ENCODE data around the gene FBL. TPM values are rescaled to one million over a fixed set of nuclear protein-coding genes. Genes with fewer than 3 reads are reported as not detected.

Gene FBL
- total RNA-seq, 1 experiment from 2014 or later: 374 TPM

DNA sequence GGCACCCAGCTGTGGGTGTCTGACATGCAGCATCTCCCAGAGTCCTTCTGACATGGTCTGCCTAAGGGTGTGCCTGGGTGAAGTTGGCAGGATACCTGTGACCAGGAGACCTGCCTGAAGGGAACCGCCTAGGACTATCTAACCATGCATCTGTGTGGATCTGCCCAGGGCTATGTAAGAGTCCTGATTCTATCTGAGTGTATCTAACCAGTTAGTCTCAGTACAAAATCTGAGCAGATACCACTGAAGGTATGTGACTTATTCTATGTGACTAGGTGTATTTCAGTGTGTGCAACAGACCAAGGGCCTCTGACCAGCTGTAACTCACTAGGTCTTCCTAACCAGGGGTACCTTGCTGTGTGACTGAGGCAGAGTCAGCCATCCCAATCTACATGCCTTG is 28.2 kb upstream of the FBL start:
- Mint-ChIP-seq H3K27me3 (ENCODE audit: insufficient read depth, unreplicated experiment) (peaks cover 5% of the 10 kb centered on the region), H3K4me1 (ENCODE audit: low read depth, unreplicated experiment) (no peaks in the 10 kb centered on the region), H3K27ac (ENCODE audit: unreplicated experiment) (no peak overlapping the region), H3K36me3 (ENCODE audit: insufficient read depth, unreplicated experiment) (no peaks in the 10 kb centered on the region), H3K9me3 (ENCODE audit: unreplicated experiment) (no peaks in the 10 kb centered on the region), H3K4me3 (ENCODE audit: unreplicated experiment) (no peak overlapping the region)
- ChIA-PET CTCF (no interaction called here), POLR2A (no interaction called here)
- Histone ChIP-seq H3K4me3 (ENCODE audit: low read depth, low read length) (no peak overlapping the region), H3K27me3 (replicated peaks; ENCODE audit: control insufficient read depth, insufficient read depth, low read length) (no peaks in the 10 kb centered on the region), H3K36me3 (ENCODE audit: control insufficient read depth, insufficient read depth, low read length) (no peaks in the 10 kb centered on the region), H3K9me3 (no peaks in the 10 kb centered on the region), H3K4me1 (no peaks in the 10 kb centered on the region)
- no peak for DNase-seq
- intact Hi-C loops (cut with micrococcal nuclease; ENCODE audit: unreplicated experiment): no loop called here
- BruUV-seq (replicated peaks): no TSS peak
- TF ChIP-seq, protein P1, sequence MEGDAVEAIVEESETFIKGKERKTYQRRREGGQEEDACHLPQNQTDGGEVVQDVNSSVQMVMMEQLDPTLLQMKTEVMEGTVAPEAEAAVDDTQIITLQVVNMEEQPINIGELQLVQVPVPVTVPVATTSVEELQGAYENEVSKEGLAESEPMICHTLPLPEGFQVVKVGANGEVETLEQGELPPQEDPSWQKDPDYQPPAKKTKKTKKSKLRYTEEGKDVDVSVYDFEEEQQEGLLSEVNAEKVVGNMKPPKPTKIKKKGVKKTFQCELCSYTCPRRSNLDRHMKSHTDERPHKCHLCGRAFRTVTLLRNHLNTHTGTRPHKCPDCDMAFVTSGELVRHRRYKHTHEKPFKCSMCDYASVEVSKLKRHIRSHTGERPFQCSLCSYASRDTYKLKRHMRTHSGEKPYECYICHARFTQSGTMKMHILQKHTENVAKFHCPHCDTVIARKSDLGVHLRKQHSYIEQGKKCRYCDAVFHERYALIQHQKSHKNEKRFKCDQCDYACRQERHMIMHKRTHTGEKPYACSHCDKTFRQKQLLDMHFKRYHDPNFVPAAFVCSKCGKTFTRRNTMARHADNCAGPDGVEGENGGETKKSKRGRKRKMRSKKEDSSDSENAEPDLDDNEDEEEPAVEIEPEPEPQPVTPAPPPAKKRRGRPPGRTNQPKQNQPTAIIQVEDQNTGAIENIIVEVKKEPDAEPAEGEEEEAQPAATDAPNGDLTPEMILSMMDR (IDR thresholded peaks at IDR 0.05; ENCODE audit: insufficient read depth in 1 of 2, low read depth in 1 of 2, low read length in 1 of 2, severe bottlenecking in 1 of 2, unreplicated experiment in 1 of 2): no peak

- intact Hi-C loops (cut with micrococcal nuclease; ENCODE audit: unreplicated experiment): no loop called here
- CTCF ChIA-PET: no interaction called here
- TF ChIP-seq, protein P1 (IDR thresholded peaks at IDR 0.05; ENCODE audit: insufficient read depth in 1 of 2, low read depth in 1 of 2, low read length in 1 of 2, severe bottlenecking in 1 of 2, unreplicated experiment in 1 of 2): no peak
These were observed 27.2 kb upstream of the FBL start for GRCh38 chr19:39873385-39873784.

DNA sequence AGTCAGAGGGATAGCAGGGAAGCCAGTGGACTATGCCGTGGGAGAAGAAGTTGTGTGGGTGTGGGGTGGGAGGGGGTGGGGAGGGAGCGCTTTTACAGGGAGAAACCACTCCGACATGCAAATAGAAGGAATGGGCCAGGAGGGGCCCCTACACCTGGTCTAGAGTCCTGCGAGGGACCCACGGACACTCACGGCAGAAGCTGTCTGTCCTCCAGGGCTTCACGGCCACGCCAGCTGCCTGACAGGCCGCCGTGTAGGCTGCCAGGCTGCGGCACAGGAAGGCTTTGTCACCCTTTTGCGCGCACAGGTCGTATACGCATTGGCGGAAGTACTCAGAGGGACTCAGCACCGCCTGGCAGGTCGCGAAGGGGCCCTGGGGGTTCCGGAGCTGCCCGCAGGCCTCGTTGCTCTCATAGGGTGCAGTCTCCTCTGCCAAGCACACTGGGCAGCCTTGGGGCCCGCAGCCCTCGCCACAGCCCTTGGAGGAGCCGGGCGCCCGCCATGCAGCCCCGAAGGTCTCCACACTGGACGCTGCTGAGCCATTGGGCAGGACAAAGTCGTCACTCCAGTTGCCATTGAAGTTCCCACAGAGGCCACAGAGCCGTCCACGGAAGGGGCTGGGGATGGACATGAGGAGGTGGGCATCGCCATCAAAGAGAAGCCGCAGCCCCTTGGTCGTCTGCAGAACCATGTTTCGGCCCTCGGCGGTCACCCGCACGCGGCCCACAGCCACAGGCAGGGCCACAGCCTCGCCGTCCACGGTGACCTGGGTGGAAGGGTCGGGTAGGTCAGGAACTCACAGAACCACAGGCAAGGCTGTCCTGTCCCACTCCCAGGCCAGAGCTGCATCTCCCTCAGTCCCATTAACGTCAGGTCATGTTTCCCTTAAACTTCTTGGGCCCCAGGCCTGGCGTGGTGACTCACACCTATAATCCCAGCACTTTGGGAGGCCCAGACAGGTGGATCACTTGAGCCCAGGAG is 26.0 kb upstream of the FBL start:
- CTCF ChIA-PET: no interaction called here
- no peak for DNase-seq
- H3K36me3 Mint-ChIP-seq (ENCODE audit: insufficient read depth, unreplicated experiment): no peaks in the 10 kb centered on the region
- no peak overlapping the region for H3K4me3 ChIP-seq (ENCODE audit: low read depth, low read length)
- no peak overlapping the region for H3K27ac Mint-ChIP-seq (ENCODE audit: unreplicated experiment)
- H3K9me3 ChIP-seq: no peaks in the 10 kb centered on the region; the same call in 1 of the 2 replicates
- POLR2A ChIA-PET: no interaction called here
- intact Hi-C loops (cut with micrococcal nuclease; ENCODE audit: unreplicated experiment): no loop called here
- peaks cover under 1% of the 10 kb centered on the region for H3K27me3 Mint-ChIP-seq (ENCODE audit: insufficient read depth, unreplicated experiment)
- no peaks in the 10 kb centered on the region for H3K4me1 ChIP-seq
- no peaks in the 10 kb centered on the region for H3K9me3 Mint-ChIP-seq (ENCODE audit: unreplicated experiment)
- H3K4me3 Mint-ChIP-seq (ENCODE audit: unreplicated experiment): no peak overlapping the region
- TF ChIP-seq, protein P1 (IDR thresholded peaks at IDR 0.05; ENCODE audit: insufficient read depth in 1 of 2, low read depth in 1 of 2, low read length in 1 of 2, severe bottlenecking in 1 of 2, unreplicated experiment in 1 of 2): no peak
- no TSS peak for BruUV-seq (replicated peaks)
- H3K36me3 ChIP-seq (ENCODE audit: control insufficient read depth, insufficient read depth, low read length): no peaks in the 10 kb centered on the region
- H3K4me1 Mint-ChIP-seq (ENCODE audit: low read depth, unreplicated experiment): no peaks in the 10 kb centered on the region
- no peaks in the 10 kb centered on the region for H3K27me3 ChIP-seq (replicated peaks; ENCODE audit: control insufficient read depth, insufficient read depth, low read length)

More at GRCh38 chr19:39873385-39873784, 27.2 kb upstream of the FBL start:
- H3K4me3 Mint-ChIP-seq (ENCODE audit: unreplicated experiment): no peak overlapping the region
- Histone ChIP-seq H3K4me3 (ENCODE audit: low read depth, low read length) (no peak overlapping the region), H3K36me3 (ENCODE audit: control insufficient read depth, insufficient read depth, low read length) (no peaks in the 10 kb centered on the region), H3K27me3 (replicated peaks; ENCODE audit: control insufficient read depth, insufficient read depth, low read length) (no peaks in the 10 kb centered on the region), H3K9me3 (no peaks in the 10 kb centered on the region; the same call in 1 of the 2 replicates), H3K4me1 (no peaks in the 10 kb centered on the region)
- no peaks in the 10 kb centered on the region for H3K4me1 Mint-ChIP-seq (ENCODE audit: low read depth, unreplicated experiment)
- DNase-seq: no peak
- POLR2A ChIA-PET: no interaction called here
- no TSS peak for BruUV-seq (replicated peaks)
- no peaks in the 10 kb centered on the region for H3K36me3 Mint-ChIP-seq (ENCODE audit: insufficient read depth, unreplicated experiment)
- H3K27me3 Mint-ChIP-seq (ENCODE audit: insufficient read depth, unreplicated experiment): peaks cover 5% of the 10 kb centered on the region
- H3K9me3 Mint-ChIP-seq (ENCODE audit: unreplicated experiment): no peaks in the 10 kb centered on the region
- H3K27ac Mint-ChIP-seq (ENCODE audit: unreplicated experiment): no peak overlapping the region
